GM12801 (cell line): ENCODE results near the gene CD109.

ENCODE experiments used
- CTCF ChIP-seq: IDR thresholded peaks from one replicate; pipeline ENCODE4 v1.5.1; 2011; ENCODE audit warnings: control low read depth; ENCODE audit not compliant: insufficient read length; ENCODE audit errors: extremely low read depth

The CD109 gene

GRCh38 chr6:73784726-73785505 is 88.9 kb downstream of the CD109 start:
- no peak for TF ChIP-seq CTCF

- TF ChIP-seq CTCF, result no peak
Observed at GRCh38 chr6:73790574-73790973, 94.6 kb downstream of the CD109 start.

GRCh38 chr6:73791336-73791735 is 95.3 kb downstream of the CD109 start:
- TF ChIP-seq CTCF, result no peak

GRCh38 chr6:73792738-73793137 is 96.7 kb downstream of the CD109 start:
- TF ChIP-seq CTCF, result no peak

GRCh38 chr6:73796881-73797280 is 100.9 kb downstream of the CD109 start:
- TF ChIP-seq CTCF, result no peak

- TF ChIP-seq CTCF, result no peak
Observed at GRCh38 chr6:73797861-73798260, 101.9 kb downstream of the CD109 start.

- TF ChIP-seq CTCF, result no peak
Observed at GRCh38 chr6:73798592-73798991, 102.6 kb downstream of the CD109 start.

GRCh38 chr6:73800997-73801396 is 105.0 kb downstream of the CD109 start:
- TF ChIP-seq CTCF, result no peak
